IPS-18c (cell line): ENCODE data around the gene SLC9A2.

Experiments
- H3K4me3 ChIP-seq: 2 replicates; pipeline ENCODE4 v1.7.0; 2013; ENCODE audit warnings: low read depth, mild to moderate bottlenecking, low read length, moderate library complexity; ENCODE audit not compliant: insufficient read depth
- H3K9me3 ChIP-seq: one replicate; pipeline ENCODE4 v1.6.1; 2013; ENCODE audit warnings: mild to moderate bottlenecking, low read length, moderate library complexity; ENCODE audit not compliant: control insufficient read depth, insufficient read depth

Gene SLC9A2

DNA sequence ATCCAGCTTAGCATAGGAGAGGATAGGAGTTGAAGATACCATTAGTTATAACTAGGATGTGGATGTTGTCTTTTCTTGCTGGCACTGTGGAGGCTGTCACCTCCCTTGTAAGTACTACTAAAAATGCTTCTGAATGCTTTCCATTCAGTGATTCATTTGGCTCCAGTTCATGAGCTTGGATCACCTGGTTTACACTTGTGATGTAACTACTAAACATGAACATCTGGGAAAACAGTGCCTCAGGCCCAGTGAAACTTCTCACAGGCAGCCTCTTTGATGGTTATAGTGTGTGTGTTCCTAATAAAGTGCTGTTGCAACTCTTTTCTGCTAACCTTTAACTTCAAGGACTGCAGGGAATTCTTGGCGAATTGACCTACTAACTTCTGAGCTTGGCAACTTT, 13.0 kb upstream of the SLC9A2 start:
- Histone ChIP-seq H3K4me3 (no peak overlapping the region), H3K9me3 (no peaks in the 10 kb centered on the region)

DNA sequence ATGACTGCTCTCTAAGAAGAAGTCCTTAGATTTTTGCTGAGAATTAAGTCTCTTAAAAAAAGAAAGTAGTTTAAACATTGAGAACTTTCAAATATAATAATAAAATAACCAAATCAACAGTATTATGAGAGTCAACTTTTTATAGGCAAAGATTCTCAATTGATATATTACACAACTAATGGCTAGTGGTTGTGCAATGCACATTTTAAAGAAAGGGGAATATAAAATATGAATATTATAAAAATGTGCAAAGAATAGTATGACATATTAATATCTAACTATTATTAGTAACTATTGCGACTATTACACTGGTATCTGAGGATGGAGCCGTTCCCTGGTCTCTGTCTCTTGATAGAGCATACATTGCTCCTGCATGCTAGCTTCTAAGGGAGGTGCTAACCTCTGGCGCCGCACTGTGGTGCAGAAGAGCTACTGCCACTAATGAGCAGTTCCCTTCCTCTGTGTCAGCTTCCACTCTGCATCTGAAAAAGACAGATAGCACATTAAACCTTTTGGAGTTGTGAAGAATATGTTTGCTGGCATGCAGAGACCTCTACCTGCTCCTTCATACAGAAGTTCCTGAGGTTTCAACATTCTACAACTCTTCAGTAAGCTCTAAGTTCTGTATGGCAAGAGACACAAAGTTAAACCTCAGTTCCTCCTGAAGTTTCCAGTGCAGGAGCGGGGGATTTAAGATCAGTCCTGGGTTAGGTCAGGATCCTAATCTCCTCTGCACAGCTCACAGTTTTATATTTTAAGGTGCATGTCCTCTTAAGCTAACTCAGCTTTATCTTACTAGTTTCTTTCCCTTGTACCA, 3.5 kb upstream of the SLC9A2 start:
- Histone ChIP-seq H3K9me3 (peaks cover 2% of the 10 kb centered on the region), H3K4me3 (no peak overlapping the region)

DNA sequence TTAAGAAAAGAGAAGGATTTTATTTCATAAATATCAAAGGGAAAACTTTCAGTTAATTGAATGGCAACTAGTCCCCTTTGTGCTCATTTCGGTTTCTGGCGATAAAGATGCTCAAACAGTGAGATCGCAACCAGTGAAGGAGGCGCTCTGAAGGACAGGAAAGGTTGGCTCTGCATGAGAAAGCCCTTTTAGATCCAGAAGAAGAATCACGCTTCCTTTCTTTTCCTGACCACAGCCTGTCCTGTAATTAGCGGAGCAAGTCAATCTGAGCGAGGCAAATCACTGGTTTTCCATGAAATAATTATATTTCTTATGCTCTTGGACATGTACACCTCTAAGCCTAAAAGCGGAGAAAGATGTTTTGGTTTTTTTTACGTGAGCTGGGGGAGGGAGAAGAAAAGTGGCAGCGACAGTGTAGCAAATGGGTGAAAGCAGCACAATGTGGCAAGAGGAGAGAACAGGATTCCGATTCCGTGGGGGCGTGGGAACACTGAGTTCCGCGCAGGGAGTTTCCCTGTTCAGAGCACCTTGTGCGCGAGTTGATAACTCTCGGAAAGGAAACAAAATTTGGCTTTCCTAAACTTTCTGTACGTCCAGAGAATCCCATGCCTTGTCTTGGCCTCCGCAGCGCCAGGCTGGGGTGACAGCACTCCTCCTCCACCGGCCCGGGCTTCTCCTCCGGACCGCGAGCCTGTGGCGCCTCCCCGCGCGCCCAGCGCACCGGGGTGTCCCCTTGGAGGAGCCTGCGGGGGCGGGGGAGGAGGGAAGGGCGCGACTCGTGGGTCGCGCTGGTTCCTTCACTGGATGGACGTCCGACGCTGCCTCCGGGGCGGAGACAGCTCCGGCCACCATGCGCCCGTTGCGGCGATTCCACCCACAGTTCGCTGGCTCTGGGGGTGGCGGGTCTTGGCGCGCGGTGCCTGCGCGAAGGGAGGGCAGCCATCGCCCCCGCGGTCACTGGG, 620 bp upstream of the SLC9A2 start:
- Histone ChIP-seq H3K4me3 (peak overlapping the region; percentile 54), H3K9me3 (peaks cover 2% of the 10 kb centered on the region)

DNA sequence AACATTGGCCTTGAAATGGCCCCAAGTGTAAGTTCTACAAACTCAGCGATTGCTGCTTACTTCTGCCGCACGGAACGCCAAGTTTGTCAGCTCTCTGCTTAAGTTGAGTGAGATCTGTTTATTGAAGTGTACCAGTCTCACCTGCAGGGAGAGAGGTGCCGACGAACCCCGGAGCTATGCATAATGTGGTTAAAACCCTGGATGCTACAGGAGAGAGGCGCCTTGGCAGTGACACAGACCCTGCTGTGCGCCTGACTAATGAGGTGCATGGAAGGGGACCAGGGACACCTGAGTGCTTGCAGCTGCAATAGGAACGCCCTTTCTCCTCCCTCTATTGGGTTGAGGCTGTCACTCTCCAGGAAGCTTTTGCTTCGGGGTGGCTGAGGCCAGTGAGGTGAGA, 979 bp downstream of the SLC9A2 start:
- Histone ChIP-seq H3K4me3 (peak overlapping the region; percentile 54; the same call in 1 of the 2 replicates), H3K9me3 (peaks cover 2% of the 10 kb centered on the region)

DNA sequence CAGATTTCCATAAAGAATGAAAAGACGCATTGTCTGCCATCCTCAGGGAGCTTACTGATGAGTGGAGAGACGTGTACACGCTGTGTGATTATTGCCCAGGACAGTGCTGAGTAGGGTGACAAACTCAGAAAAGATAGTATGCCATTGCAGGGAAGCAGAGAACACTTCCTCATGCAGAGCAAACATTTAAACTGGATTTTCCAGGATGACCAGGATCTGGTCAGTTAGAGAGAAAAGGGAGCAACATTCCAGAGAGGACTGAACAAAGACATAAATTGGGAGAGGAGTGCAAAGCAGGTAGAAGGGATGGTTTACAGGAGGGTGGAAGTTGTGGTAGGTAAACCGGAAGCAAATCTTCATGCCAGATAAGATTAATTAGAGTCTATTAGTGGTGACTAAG, 2.3 kb downstream of the SLC9A2 start:
- Histone ChIP-seq H3K9me3 (peaks cover 2% of the 10 kb centered on the region), H3K4me3 (no peak overlapping the region)

DNA sequence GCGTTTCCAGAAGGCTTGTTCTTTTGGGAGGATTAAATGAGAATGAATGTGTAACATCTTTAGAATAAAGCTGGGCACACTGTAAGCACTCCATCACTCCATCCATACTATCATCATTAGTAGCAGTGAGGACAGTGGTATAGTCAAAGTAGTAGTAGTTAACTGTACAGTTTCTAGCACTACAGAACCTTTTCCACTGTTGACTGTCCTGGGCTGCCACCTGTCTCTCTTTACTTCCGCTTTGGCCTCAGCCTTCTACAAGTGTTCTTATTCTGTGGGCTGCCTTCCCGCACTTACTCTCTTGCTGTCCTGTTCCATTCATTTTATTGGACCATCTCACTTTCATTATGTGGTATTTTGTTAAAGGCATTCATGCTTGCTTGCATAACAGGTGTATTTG, 3.3 kb downstream of the SLC9A2 start:
- H3K9me3 ChIP-seq, result peaks cover 2% of the 10 kb centered on the region
- no peak overlapping the region for H3K4me3 ChIP-seq

DNA sequence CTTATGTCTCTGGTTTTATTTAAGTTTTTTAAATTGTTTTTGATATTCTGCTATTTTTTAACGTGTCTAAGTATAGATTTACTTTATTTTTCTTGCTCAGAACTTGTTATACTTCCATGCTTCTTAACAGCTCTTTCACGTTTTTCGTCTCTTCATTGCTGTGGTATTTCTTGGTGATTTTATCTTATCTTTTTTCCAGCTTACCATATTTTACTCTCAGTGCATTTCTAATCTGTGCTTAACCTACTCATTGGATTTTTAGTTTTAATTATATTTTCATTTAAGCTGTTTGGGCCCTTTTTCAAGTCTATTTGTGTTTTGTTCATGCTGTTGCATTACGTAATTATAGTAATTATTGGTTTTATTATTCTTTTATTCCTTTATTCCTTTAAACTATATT, 11.1 kb downstream of the SLC9A2 start:
- H3K4me3 ChIP-seq, result no peak overlapping the region
- H3K9me3 ChIP-seq, result no peaks in the 10 kb centered on the region

DNA sequence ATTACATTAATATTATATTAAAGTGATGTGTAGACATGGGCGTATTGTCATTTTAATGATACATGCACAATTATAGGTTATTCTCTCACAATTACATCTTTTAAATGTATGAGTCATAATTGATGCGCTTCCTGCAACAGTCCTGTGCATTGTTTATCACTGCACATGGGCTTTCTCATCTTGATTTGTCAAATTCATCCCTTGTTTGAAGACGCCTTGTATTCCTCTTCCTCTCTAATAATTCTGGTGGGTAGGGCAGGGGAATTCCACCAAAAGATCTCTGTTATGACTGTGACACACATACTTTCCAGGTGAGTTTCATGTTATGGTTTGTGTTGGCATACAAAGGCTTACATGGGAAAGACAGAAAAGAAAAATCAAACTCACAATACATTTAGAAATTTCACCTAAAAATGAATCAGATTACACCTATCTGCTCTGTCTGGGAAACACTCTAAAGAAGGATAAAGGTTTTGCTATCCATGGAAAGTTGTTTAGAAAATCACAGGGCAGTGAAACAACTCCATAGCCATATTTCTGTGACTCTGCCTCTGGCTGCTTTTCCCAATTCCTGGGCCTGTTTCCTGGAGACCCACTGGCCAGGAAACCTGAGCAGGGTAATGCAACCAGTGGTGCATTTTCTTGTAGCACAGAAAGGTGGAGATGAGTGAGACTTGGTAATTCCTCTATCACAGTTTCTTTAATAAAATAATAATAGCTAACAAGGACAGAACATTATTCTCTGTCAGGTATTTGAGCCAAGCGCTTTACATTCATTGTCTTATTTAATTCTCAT, 13.2 kb downstream of the SLC9A2 start:
- Histone ChIP-seq H3K9me3 (no peaks in the 10 kb centered on the region), H3K4me3 (no peak overlapping the region)

DNA sequence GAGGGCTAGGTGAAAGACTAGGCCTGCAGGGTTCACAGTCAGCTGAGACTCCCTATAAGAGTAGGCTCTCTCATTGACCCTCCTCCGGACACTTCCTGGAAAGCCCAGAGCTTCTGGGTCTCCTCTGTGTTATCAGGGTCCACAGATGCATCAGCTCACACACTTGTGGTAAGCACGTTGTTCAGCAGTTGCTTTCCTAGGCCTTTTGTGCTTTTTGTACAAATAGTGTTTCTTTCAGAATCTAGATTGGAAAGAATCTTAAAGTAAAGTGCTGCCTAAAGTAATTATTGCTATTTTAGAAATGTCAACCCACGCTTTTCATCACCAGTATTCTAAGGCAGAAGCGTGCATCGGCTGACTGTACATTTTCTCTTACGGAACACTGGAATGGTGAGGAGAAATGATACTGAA, 15.5 kb downstream of the SLC9A2 start:
- Histone ChIP-seq H3K9me3 (no peaks in the 10 kb centered on the region), H3K4me3 (no peak overlapping the region)

DNA sequence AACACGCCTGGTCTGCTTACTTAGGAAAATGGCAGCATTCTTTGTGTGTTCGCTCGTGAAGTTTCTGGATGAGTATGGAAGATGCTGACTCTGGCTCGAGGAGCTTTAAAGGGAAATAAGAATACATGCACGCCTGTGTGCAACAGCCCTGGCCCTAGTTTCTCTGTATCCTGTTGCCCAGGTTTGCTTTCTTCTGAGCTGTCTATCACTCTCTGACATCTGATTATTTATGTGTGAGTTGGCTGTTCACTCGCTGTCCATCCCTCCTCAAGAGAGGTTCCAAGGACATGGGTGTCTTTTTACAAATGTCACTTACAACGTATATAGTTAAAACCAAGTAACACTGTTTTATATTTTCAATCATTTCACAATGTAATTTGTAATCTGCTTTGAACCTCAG, 16.0 kb downstream of the SLC9A2 start:
- Histone ChIP-seq H3K9me3 (no peaks in the 10 kb centered on the region), H3K4me3 (no peak overlapping the region)

DNA sequence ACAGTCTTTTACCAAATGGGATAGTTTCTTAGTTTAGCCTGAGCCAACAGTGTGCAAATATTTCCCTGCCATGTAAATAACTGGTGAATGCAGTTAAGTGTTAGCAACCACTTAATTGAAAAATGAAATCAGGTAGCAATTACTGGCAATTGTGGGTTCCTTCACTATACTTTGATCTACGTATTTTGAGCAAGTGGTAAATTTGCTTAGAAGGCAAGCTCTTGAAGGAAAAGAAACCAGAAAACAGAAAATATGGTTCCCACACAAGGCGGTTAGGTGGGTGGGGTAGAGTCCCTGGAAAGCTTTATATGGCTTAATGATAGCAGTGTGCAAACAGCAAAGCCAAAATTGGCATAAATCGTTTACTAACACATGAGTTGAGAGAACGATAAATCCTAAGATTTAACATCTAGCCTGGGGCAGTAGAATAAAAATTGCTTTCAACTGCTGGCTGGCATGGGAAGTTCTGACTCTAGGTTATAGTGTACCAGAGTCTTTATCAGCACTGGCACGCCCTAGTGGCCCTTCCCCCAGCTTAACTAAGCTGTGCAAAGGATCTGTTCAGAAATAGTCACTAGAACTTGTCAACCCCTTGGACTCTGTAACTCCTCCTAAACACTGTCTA, 17.0 kb downstream of the SLC9A2 start:
- H3K9me3 ChIP-seq, result no peaks in the 10 kb centered on the region
- no peak overlapping the region for H3K4me3 ChIP-seq

DNA sequence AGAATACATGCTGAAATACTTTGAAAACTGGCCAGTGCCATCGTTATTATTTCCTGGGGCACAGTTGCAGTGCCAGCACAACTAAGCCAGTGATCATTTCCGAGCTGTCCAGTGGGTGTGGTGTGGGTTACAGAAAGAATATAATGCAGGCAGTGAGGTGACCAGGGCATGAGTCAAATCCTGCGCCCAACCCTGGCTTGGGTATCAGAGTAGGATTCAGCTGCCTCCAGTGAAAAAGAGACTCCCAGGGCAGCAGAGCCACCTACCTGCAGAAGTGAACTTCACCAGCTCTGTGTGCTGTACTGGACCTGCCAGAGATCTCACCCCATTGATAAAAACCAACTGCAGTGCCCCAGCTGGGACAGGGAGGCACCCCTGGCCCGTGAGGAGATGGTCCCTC, 18.0 kb downstream of the SLC9A2 start:
- Histone ChIP-seq H3K9me3 (no peaks in the 10 kb centered on the region), H3K4me3 (no peak overlapping the region)

DNA sequence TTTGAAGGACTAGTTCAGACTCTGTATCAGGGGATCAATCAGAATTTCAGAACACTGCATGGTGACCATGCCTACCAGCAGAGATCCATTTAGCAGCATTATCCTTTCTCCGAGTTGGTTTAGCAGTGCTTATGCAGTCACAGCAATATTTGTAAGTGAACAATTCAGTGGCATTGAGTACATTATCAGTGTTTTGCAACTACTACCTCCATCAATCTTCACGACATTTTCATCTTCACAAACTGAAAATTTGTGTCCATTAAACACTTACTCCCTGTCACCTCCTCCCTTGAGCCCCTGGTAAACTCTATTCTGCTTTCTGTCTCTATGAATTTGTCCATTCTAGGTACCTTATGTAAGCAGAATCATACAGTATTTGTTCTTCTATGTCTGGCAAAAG, 20.1 kb downstream of the SLC9A2 start:
- no peak overlapping the region for H3K4me3 ChIP-seq
- no peaks in the 10 kb centered on the region for H3K9me3 ChIP-seq

DNA sequence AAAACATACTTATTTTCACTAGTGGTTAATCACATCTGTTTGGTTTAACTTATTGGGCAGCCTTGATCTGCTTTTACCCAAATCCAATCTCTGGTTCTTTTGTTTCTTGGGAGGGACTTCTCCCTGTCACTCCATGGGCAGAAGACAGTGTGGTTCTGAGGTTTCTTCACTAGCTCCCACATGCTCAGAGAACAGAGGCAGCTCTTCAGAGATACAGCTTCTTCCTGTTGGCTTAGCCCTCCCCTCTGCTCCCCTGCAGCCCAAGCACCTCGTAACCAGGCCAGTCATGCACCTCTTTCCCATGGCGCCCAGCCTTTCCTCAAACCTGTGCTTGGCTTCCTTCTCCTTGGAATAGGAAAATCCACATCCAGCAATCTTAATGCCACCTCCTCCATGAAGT, 32.8 kb downstream of the SLC9A2 start:
- H3K4me3 ChIP-seq, result no peak overlapping the region
- no peaks in the 10 kb centered on the region for H3K9me3 ChIP-seq

DNA sequence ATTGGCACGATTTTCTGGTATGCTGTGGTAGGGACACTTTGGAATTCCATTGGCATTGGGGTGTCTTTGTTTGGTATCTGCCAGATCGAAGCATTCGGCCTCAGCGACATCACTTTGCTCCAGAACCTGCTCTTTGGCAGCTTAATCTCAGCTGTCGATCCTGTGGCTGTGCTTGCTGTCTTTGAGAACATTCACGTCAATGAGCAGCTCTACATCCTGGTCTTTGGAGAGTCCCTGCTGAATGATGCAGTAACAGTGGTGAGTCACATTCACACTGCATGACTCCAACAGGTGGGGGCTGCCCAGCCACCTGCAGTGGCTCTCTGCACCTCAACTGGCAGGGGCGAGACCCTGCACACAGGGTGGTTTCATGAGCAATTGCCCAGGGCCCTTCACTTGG, 38.4 kb downstream of the SLC9A2 start:
- H3K9me3 ChIP-seq, result no peaks in the 10 kb centered on the region
- H3K4me3 ChIP-seq, result no peak overlapping the region

DNA sequence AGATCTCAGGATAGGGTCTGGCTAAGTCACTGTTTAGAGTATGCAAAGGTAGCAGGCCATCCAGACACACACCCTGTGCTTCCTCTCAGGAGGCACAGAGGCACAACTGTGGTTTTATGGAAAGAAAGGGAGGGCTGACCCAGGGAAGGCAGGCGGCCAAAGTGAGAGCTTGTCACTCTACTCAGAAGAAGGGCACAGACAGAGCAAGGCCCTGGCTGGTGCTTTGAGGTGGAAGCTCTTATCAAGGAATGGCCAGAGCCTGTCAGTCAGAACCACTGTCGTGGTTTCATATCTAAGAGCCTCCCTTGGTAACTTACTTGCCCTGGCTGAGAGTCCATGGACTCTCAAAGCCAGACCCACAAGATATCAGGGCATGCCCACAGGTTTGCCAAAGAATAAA, 40.7 kb downstream of the SLC9A2 start:
- H3K9me3 ChIP-seq, result no peaks in the 10 kb centered on the region
- H3K4me3 ChIP-seq, result no peak overlapping the region

DNA sequence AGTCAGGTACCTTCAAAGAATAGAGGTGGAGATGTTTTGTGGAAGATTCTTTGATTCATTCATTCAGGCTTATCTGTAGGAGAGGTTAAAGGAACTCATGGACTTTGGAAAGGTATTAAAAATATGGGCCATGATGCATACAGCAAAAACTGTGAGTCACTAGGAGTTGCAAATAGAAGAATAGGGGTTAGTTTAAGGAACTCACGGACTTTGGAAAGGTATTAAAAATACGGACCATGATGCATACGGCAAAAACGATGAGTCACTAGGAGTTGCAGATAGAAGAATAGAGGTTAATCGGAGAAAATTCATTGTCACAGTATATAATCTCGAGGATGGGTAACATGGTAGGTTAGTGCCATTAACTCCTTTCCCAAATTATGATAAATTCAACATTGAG, 41.2 kb downstream of the SLC9A2 start:
- Histone ChIP-seq H3K9me3 (no peaks in the 10 kb centered on the region), H3K4me3 (no peak overlapping the region)
